HCT116 (cell line): ENCODE results near the gene SNN. TPM values are rescaled to one million over a fixed set of nuclear protein-coding genes. Genes with fewer than 3 reads are reported as not detected.

Experiments used
- ATAC-seq: fragments of 200-7000 bp; cut with Tn5 transposase; 2 replicates; pipeline ENCODE4 v1.9.1; 2020; ENCODE audit warnings: mild to moderate bottlenecking, moderate library complexity
- BruUV-seq: library from RNA; stranded (reverse); fragments of 400-500 nt; replicated peaks from 2 replicates; lab custom pipeline; 2021; lab: Mats Ljungman, UMichigan
- CTCF ChIA-PET: fragments of 300-600 bp; sonication (Branson Sonifier 250); formaldehyde crosslinking; loops from one replicate; lab custom pipeline; 2021; ENCODE audit warnings: antibody characterized with exemption; lab: Charles Lee
- POLR2A ChIA-PET: fragments of 300-600, 350-600 bp; sonication (Branson Sonifier 250); formaldehyde crosslinking; loops from one replicate; lab custom pipeline; 2021; ENCODE audit warnings: antibody characterized with exemption; lab: Charles Lee
- RAD21 ChIA-PET, 2 experiments: fragments of 300-600 bp; sonication (Branson Sonifier 250); formaldehyde crosslinking; loops; one replicate each; lab custom pipeline; 2023; ENCODE audit warnings: low total read pairs in 2 of 2; ENCODE audit not compliant: uncharacterized antibody in 2 of 2, unreplicated experiment in 2 of 2, low non-redundant PET in 1 of 2; lab: Charles Lee
- DNase-seq: peaks from one replicate; pipeline ENCODE4 v3.0.0-alpha.2; 2010; ENCODE audit warnings: low read depth, low spot score
- H2AFZ ChIP-seq: fragments of 200-600 bp; shearing (Covaris generic), sonication (generic); 2 replicates; pipeline ENCODE4 v1.6.1; 2017; ENCODE audit warnings: low read depth, mixed run types, mixed read lengths, antibody characterized with exemption, low read length; ENCODE audit not compliant: poor library complexity, severe bottlenecking
- H3K27ac ChIP-seq: 2 replicates; pipeline ENCODE4 v1.5.1; 2012; ENCODE audit warnings: low read depth, low read length
- H3K27me3 ChIP-seq: fragments of 200-600 bp; sonication (generic); 2 replicates; pipeline ENCODE4 v1.6.1; 2016; ENCODE audit warnings: mixed run types, low read length, mixed read lengths; ENCODE audit not compliant: insufficient read depth
- H3K36me3 ChIP-seq, 2 experiments: fragments of 200-500 bp in 1 of 2; fragments of 200-600 bp in 1 of 2; sonication (Bioruptor generic) in 1 of 2; sonication (generic) in 1 of 2; 2 replicates each; pipeline versions ENCODE4 v1.5.1 to v1.6.1; 2014 to 2016; ENCODE audit warnings: low read length in 2 of 2, inconsistent platforms in 1 of 2, mixed read lengths in 1 of 2, mixed run types in 1 of 2; ENCODE audit not compliant: insufficient read depth in 2 of 2, control insufficient read depth in 1 of 2
- H3K4me1 ChIP-seq, 2 experiments: fragments of 200-600 bp in 1 of 2; sonication (generic) in 1 of 2; 2 replicates each; pipeline versions ENCODE4 v1.5.1 to v1.6.1; 2012 to 2017; ENCODE audit warnings: low read length in 2 of 2, inconsistent platforms in 1 of 2, mild to moderate bottlenecking in 1 of 2, mixed read lengths in 1 of 2, mixed run types in 1 of 2, moderate library complexity in 1 of 2; ENCODE audit not compliant: insufficient read depth in 2 of 2, control insufficient read depth in 1 of 2
- H3K4me2 ChIP-seq: fragments of 200-600 bp; sonication (generic); 2 replicates; pipeline ENCODE4 v1.6.1; 2017; ENCODE audit warnings: mixed run types, low read length, mixed read lengths
- H3K4me3 ChIP-seq, 2 experiments: fragments of 200-600 bp in 1 of 2; sonication (generic) in 1 of 2; replicated peaks in 1 of 2; 2 replicates each; pipeline ENCODE4 v1.5.1; 2011 to 2016; ENCODE audit warnings: low read length in 2 of 2, control low read depth in 1 of 2, low read depth in 1 of 2, mild to moderate bottlenecking in 1 of 2, mixed read lengths in 1 of 2, mixed run types in 1 of 2
- H3K79me2 ChIP-seq: fragments of 200-600 bp; sonication (generic); 2 replicates; pipeline ENCODE4 v1.6.1; 2017; ENCODE audit warnings: mild to moderate bottlenecking, mixed run types, low read length, moderate library complexity, mixed read lengths; ENCODE audit not compliant: insufficient read depth
- H3K9ac ChIP-seq: fragments of 200-600 bp; sonication (generic); 2 replicates; pipeline ENCODE4 v1.6.1; 2016; ENCODE audit warnings: low read length, mixed read lengths
- H3K9me2 ChIP-seq: fragments of 200-600 bp; sonication (generic), shearing (Covaris generic); 2 replicates; pipeline ENCODE4 v1.6.1; 2017; ENCODE audit warnings: mixed run types, mild to moderate bottlenecking, moderate library complexity; ENCODE audit not compliant: insufficient read depth
- H3K9me3 ChIP-seq, 2 experiments: fragments of 200-500 bp in 1 of 2; fragments of 200-600 bp in 1 of 2; sonication (Bioruptor generic) in 1 of 2; sonication (generic) in 1 of 2; 2 replicates each; pipeline ENCODE4 v1.6.1; 2014 to 2017; ENCODE audit warnings: low read length in 2 of 2, mixed read lengths in 2 of 2, inconsistent platforms in 1 of 2, low read depth in 1 of 2, mild to moderate bottlenecking in 1 of 2, mixed run types in 1 of 2, moderate library complexity in 1 of 2; ENCODE audit not compliant: control insufficient read depth in 1 of 2, insufficient read depth in 1 of 2
- H4K20me1 ChIP-seq: fragments of 200-600 bp; sonication (generic), shearing (Covaris generic); 2 replicates; pipeline ENCODE4 v1.6.1; 2017; ENCODE audit warnings: mixed run types, mild to moderate bottlenecking, moderate library complexity; ENCODE audit not compliant: insufficient read depth
- CBX3 ChIP-seq: IDR thresholded peaks from 2 replicates; pipeline ENCODE4 v1.6.1; 2012; ENCODE audit warnings: low read depth
- CEBPB ChIP-seq: IDR thresholded peaks from 2 replicates; pipeline ENCODE4 v1.6.1; 2012; ENCODE audit warnings: low read depth
- ELF1 ChIP-seq: IDR thresholded peaks from 2 replicates; pipeline ENCODE4 v1.6.1; 2012; ENCODE audit warnings: low read depth, borderline replicate concordance
- EZH2 ChIP-seq: fragments of 200-600 bp; sonication (generic); IDR thresholded peaks from 2 replicates; pipeline ENCODE4 v1.6.1; 2017; ENCODE audit warnings: antibody characterized with exemption, mixed run types
- EZH2phosphoT487 ChIP-seq: fragments of 200-600 bp; IDR thresholded peaks from 2 replicates; pipeline ENCODE4 v1.6.1; 2018; ENCODE audit warnings: antibody characterized with exemption, borderline replicate concordance
- FOSL1 ChIP-seq: IDR thresholded peaks from 2 replicates; pipeline ENCODE4 v1.6.1; 2012; ENCODE audit warnings: low read depth
- JUND ChIP-seq: IDR thresholded peaks from 2 replicates; pipeline ENCODE4 v1.6.1; 2012
- MAX ChIP-seq: IDR thresholded peaks from 2 replicates; pipeline ENCODE4 v1.6.1; 2012
- POLR2A ChIP-seq: IDR thresholded peaks from 2 replicates; pipeline ENCODE4 v1.7.0; 2011; ENCODE audit warnings: borderline replicate concordance; ENCODE audit not compliant: insufficient read depth, insufficient read length; ENCODE audit errors: extremely low read depth
- RAD21 ChIP-seq: IDR thresholded peaks from 2 replicates; pipeline ENCODE4 v1.6.1; 2012; ENCODE audit warnings: low read depth, mild to moderate bottlenecking
- REST ChIP-seq: IDR thresholded peaks from 2 replicates; pipeline ENCODE4 v1.6.1; 2012; ENCODE audit warnings: low read depth
- SRF ChIP-seq: IDR thresholded peaks from 2 replicates; pipeline ENCODE4 v1.6.1; 2012; ENCODE audit warnings: low read depth
- YY1 ChIP-seq: IDR thresholded peaks from 2 replicates; pipeline ENCODE4 v1.6.1; 2011; ENCODE audit warnings: low read length, low read depth, moderate library complexity, mild to moderate bottlenecking; ENCODE audit not compliant: insufficient replicate concordance; ENCODE audit errors: extremely low read depth
- ZFX ChIP-seq: fragments of 450-650 bp; IDR thresholded peaks from 2 replicates; pipeline ENCODE4 v1.6.1; 2017
- ZNF274 ChIP-seq: fragments of 200-500 bp; sonication (Bioruptor generic); IDR thresholded peaks from 2 replicates; pipeline ENCODE4 v1.6.1; 2014; ENCODE audit warnings: mild to moderate bottlenecking, low read depth, low read length, inconsistent platforms
- intact Hi-C: fragments of 100-400 bp; cut with micrococcal nuclease; formaldehyde crosslinking; loops from 2 replicates; pipeline ENCODE4 v1.10.0; 2022
- total RNA-seq: library from RNA; stranded (reverse); gene quantifications from one replicate; pipeline ENCODE4 v1.2.1, GENCODE V29; 2021; ENCODE audit not compliant: unreplicated experiment
- TF ChIP-seq, protein P1 (sequence below): IDR thresholded peaks from 2 replicates; pipeline ENCODE4 v1.6.1; 2011; ENCODE audit warnings: mild to moderate bottlenecking, low read length, moderate library complexity; ENCODE audit not compliant: insufficient replicate concordance; ENCODE audit errors: extremely low read depth
- TF ChIP-seq, protein P2 (sequence below): IDR thresholded peaks from 2 replicates; pipeline ENCODE4 v1.6.1; 2012
- TF ChIP-seq, protein P3 (sequence below), 3 experiments: fragments of 200-600 bp in 1 of 3; sonication (generic) in 1 of 3; IDR thresholded peaks in 2 of 3; conservative IDR thresholded peaks in 1 of 3; 2 replicates each; pipeline ENCODE4 v1.5.1; 2012 to 2017; ENCODE audit warnings: low read depth in 2 of 3, low read length in 2 of 3, antibody characterized with exemption in 1 of 3, borderline replicate concordance in 1 of 3, control low read depth in 1 of 3, mild to moderate bottlenecking in 1 of 3, mixed read lengths in 1 of 3, mixed run types in 1 of 3, moderate library complexity in 1 of 3; ENCODE audit not compliant: insufficient read depth in 1 of 3

Gene SNN
- total RNA-seq, 1 experiment from 2014 or later, result 12.2 TPM

- no peak overlapping the region for H3K4me3 ChIP-seq
- H3K9me2 ChIP-seq, result no peaks in the 10 kb centered on the region
- ChIA-PET POLR2A (no interaction called here), CTCF (no interaction called here), RAD21 (no interaction called here)
- H3K36me3 ChIP-seq, result no peaks in the 10 kb centered on the region
- no peak for DNase-seq
- ATAC-seq, result no peak
- TF ChIP-seq CEBPB (no peak), CBX3 (no peak), EZH2phosphoT487 (no peak), ZFX (no peak), JUND (no peak), ELF1 (no peak), SRF (no peak), ZNF274 (no peak), FOSL1 (no peak), YY1 (no peak), EZH2 (no peak), REST (no peak), MAX (no peak), POLR2A (no peak), RAD21 (no peak)
- TF ChIP-seq, protein P1, sequence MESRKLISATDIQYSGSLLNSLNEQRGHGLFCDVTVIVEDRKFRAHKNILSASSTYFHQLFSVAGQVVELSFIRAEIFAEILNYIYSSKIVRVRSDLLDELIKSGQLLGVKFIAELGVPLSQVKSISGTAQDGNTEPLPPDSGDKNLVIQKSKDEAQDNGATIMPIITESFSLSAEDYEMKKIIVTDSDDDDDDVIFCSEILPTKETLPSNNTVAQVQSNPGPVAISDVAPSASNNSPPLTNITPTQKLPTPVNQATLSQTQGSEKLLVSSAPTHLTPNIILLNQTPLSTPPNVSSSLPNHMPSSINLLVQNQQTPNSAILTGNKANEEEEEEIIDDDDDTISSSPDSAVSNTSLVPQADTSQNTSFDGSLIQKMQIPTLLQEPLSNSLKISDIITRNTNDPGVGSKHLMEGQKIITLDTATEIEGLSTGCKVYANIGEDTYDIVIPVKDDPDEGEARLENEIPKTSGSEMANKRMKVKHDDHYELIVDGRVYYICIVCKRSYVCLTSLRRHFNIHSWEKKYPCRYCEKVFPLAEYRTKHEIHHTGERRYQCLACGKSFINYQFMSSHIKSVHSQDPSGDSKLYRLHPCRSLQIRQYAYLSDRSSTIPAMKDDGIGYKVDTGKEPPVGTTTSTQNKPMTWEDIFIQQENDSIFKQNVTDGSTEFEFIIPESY, result no peak
- TF ChIP-seq, protein P2, sequence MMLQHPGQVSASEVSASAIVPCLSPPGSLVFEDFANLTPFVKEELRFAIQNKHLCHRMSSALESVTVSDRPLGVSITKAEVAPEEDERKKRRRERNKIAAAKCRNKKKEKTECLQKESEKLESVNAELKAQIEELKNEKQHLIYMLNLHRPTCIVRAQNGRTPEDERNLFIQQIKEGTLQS, result no peak
- TF ChIP-seq, protein P3, sequence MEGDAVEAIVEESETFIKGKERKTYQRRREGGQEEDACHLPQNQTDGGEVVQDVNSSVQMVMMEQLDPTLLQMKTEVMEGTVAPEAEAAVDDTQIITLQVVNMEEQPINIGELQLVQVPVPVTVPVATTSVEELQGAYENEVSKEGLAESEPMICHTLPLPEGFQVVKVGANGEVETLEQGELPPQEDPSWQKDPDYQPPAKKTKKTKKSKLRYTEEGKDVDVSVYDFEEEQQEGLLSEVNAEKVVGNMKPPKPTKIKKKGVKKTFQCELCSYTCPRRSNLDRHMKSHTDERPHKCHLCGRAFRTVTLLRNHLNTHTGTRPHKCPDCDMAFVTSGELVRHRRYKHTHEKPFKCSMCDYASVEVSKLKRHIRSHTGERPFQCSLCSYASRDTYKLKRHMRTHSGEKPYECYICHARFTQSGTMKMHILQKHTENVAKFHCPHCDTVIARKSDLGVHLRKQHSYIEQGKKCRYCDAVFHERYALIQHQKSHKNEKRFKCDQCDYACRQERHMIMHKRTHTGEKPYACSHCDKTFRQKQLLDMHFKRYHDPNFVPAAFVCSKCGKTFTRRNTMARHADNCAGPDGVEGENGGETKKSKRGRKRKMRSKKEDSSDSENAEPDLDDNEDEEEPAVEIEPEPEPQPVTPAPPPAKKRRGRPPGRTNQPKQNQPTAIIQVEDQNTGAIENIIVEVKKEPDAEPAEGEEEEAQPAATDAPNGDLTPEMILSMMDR (IDR thresholded peaks at IDR 0.05 in 2 of 3, conservative IDR thresholded peaks at IDR 0.05 in 1 of 3; ENCODE audit: borderline replicate concordance in 1 of 3, insufficient read depth in 1 of 3, low read depth in 2 of 3, low read length in 2 of 3), result no peak
- H2AFZ ChIP-seq, result no peak overlapping the region
- H3K79me2 ChIP-seq, result no peaks in the 10 kb centered on the region
- H3K27ac ChIP-seq, result no peak overlapping the region
- no peaks in the 10 kb centered on the region for H4K20me1 ChIP-seq
- no peak overlapping the region for H3K4me2 ChIP-seq
- no TSS peak for BruUV-seq
- H3K9me3 ChIP-seq, result no peaks in the 10 kb centered on the region
- no peaks in the 10 kb centered on the region for H3K4me1 ChIP-seq
- H3K9ac ChIP-seq, result no peak overlapping the region
- intact Hi-C loops, result no loop called here
- H3K27me3 ChIP-seq, result no peaks in the 10 kb centered on the region
Measured at GRCh38 chr16:11651796-11652195, 16.5 kb upstream of the SNN start.
